HG02763 (cell line): ENCODE measurements around the gene CCDC92.

Experiments used
- ATAC-seq: cut with Tn5 transposase; IDR thresholded peaks from one replicate; pipeline ENCODE4 v1.9.1; 2021; ENCODE audit warnings: mild to moderate bottlenecking, moderate library complexity; ENCODE audit not compliant: unreplicated experiment

Gene CCDC92

DNA sequence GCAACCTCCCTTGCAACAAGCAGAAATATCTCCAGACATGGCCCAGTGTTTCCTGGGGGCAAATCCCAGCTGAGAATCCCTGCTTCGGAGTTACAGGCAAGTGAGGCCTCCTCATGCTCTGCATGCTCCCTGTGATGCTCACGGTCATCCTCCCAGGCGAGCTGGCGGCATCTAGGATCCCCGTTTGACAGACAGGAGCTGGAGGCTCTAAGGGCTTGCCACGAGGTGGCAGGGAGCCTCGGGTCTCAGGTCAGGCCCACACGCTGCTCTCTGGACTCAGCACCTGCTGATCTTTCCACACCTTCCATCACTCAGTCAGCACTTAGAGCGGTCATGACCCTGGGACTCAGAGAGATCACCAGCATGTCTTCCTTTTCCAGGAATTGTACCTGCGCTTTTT is 79.8 kb downstream of the CCDC92 start:
- ATAC-seq = no peak

DNA sequence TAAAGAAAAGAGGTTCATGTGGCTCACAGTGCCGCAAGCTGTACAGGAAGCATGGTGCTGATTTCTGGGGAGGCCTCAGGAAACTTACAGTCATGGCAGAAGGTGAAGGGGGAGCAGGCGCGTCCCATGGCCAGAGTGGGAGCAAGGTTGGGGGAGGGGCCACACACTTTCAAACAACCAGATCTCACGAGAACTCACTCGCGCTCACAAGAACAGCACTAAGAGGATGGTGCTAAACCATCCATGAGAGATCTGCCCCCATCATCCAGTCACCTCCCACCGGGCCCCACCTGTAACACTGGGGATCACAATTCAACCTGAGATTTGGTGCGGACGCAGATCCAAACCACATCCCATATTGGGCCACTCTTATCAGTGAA is 80.5 kb downstream of the CCDC92 start:
- no peak for ATAC-seq

DNA sequence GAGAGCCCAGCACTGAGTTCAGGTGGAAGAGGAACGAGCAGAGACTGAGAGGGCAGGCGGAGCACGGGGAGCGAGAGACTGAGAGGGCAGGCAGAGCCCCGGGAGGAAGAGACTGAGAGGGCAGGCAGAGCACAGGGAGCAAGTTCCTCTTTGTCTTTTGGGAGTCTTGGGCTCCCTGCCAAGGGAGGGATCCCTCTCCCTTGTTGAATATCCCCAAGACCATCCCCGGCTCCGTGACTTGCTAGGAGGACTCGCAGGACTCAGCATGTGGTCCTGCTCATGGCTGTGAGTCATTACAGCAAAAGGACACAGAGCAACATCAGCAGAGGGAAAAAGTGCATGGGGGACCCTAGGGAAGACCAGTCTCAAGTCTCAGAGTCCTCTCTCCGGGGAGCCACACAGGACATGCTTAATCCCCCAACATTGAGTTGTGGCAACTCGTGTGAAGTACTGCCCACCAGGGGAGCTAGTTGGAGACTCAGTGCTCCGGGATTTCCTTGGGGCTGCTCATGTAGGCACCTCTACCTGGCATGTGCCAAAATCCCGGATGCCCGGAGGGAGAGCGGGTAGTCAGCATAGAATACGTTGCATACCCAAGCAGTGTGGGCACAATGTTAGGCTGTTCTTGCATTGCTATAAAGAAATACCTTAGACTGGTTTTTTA is 81.0 kb downstream of the CCDC92 start:
- no peak for ATAC-seq

DNA sequence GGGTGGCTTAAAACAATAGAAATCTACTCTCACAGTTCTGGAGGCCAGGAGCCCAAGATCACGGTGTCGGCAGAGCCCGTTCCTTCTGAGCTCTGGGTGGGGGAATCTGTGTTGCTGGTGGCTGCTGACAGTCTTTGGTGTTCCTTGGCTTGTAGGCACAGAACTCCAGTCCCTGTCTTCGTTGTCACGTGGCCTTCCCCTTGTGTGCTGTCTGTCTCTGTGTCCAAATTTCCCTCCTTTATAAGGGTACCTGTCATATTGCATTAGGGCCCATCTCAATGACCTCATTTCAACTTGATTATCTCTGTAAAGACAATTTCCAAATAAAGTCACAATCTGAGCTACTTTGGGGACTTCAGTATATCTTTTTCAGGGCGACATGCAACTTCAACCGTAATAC is 81.6 kb downstream of the CCDC92 start:
- no peak for ATAC-seq

DNA sequence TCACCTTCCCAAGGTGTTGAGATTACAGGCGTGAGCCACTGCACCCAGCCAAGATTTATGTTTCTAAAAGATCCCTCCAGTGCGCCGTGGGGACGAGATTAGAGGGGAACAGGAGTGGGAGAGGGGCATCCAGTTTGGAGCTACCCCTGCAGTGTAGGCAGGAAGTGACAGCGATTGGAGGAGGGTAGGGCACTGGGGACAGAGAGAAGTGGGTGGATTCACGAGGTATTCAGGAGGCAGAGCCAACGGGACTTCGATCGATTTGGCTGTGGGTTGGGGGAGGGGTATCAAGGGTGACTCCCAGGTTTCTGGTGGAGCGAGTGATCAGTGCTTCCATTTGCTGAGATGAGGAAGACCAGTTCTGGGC is 82.1 kb downstream of the CCDC92 start:
- ATAC-seq = no peak

DNA sequence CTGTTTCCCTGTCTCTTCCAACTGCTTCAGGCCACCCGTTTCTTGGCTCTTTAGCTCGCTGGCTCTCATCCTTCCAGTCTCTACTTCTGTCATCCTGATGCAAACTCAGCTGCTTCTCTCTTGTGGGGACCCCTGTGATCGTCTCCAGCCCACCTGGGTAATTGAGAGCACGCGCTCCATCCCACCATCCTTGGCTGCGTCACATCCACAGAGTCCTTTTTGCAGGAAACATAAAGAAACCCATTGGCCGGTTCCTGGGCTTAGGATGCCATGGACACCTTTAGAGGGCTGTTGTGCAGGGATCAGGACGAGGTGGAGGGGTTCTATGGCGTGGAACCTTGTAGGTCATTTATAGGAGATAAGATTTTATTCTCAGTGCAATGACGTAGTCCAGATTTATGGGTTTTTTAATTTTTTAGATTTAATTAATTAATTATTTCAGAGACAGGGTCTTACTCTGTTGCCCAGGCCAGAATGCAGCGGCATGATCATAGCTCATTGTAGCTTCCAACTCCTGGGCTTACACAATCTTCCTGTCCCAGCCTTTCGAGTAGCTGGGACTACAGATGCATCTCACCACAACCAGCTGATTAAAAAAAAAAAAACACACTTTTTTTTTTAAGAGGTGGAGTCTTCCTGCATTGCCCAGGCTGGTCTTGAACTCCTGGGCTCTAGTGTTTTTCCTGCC is 82.6 kb downstream of the CCDC92 start:
- no peak for ATAC-seq

DNA sequence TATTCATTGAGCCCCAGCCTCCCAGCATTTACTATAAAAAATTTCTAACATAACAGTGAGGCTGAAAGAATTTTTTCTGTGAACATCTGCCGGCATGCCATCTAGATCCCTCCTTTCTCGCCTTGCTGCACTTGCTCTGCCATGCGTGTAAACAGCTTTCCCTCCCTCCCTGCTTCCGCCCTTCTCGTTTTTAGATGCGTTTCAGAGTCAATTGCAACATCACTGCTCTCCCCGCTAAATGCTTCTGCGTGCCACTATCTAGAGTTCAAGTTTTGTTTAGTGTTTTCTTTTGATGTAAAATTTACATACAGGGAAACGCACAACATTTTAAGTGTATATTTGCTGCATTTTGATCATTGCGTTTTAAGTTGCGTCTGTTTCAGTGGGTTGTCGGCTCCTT is 83.6 kb downstream of the CCDC92 start:
- no peak for ATAC-seq

DNA sequence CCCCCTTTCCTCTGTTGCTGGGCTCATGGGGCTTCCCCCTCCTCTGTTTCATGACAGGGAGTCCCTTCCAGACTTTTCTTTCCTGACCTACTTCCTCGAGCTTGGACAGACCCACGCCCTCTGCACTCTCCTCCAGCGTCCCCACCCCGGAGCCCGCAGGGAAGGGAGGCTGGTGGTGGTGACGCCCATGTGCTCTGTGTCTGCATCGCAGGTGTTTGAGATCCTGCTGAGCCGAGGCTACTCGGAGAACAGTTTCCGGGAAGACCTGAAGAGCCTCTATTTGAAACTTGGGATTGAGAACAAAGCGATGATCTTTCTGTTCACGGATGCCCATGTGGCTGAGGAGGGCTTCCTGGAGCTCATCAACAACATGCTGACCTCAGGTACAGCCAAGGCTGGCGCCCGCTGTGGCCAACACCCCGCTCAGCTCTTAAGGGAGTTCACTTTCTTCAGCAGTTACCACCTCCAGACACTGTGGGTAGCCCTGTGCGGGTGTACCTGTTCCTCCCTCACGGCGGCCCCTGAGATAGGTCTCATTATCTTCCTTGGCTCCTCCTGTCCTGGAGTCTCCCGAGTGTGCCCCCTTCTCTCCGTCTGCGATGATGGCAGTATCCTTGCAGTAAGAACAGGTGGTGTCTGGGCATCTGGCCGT is 85.6 kb downstream of the CCDC92 start:
- ATAC-seq = no peak

DNA sequence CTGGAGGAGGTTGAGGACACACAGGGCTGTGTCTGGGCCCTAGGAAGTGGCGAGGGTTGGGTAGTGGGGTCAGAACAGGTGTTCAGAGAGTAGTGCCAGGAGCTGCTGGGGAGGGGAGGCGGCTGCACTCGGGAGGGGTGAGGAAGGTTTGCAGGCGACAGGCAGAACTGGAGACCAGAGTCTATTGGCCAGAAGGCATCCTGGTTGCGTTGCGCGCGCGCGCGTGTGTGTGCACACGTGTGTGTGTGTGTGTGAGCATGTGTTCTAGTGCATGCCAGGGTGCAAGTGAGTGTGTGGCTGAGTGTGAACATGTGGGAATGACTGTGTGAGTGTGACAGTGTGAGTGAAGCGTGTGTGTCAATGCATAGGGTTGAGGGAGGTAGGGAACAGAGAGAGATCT is 86.4 kb downstream of the CCDC92 start:
- no peak for ATAC-seq
